Activated T-helper 1 cell treated with anti-CD3 and anti-CD28 coated beads, Interleukin-2, amount 50 U/mL, for 16 hours (primary cell): Measurements from ENCODE around the gene PHOX2A.
"Not testable (repeated sequence)": the region's sequence is repeated elsewhere in the genome, so short reads cannot be mapped to it uniquely, and the experiment has no call there.

Experiments
- DNase-seq, 2 donors: peaks; one replicate each; pipeline ENCODE4 v3.0.0-alpha.2; 2020; ENCODE audit warnings: low read depth in 1 of 2, low spot score in 1 of 2

PHOX2A gene

GRCh38 chr11:72223615-72224563, 20.1 kb downstream of the PHOX2A start:
- peak in 1 of 2 donors; percentile 49 for DNase-seq

DNA sequence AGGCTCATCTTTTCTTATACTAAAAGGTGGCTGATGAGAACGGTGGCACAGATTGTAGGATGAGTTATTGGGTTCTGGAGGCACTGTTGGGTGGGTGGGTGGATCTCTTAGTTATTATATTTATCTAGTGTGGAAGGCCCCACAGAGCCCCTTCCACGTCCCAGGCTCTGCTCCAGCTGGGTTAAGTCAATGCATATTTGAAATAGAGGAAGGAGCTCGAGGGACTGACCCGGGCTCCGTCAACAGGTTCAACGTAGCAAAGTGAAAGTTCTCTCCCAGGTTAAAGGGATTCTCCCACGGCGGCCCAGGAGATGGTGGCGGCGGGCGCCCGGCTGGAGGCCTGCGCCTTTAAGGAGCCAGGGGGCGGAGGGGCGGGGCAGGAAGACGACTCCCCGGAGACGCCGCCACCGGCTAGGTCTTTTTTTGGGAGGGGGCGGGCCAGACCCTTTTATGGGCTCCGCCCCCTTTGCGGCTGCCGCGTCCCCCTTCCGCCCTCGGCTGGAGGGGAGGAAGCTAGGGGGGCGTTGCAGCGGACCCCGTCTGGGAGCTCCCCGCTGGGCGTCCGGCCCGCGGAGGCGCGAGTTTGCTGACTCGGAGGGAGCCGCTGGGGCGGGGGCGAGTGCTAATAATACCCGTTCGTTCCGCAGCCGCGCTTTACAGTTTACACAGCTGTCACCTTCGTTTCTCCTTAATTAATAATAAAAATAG, 20.9 kb downstream of the PHOX2A start:
- DNase-seq: peak; percentile 88 to 90

- no peak for DNase-seq
These were observed 21.7 kb downstream of the PHOX2A start for GRCh38 chr11:72222106-72222891.

GRCh38 chr11:72221386-72222075, 22.4 kb downstream of the PHOX2A start:
- no peak for DNase-seq

DNA sequence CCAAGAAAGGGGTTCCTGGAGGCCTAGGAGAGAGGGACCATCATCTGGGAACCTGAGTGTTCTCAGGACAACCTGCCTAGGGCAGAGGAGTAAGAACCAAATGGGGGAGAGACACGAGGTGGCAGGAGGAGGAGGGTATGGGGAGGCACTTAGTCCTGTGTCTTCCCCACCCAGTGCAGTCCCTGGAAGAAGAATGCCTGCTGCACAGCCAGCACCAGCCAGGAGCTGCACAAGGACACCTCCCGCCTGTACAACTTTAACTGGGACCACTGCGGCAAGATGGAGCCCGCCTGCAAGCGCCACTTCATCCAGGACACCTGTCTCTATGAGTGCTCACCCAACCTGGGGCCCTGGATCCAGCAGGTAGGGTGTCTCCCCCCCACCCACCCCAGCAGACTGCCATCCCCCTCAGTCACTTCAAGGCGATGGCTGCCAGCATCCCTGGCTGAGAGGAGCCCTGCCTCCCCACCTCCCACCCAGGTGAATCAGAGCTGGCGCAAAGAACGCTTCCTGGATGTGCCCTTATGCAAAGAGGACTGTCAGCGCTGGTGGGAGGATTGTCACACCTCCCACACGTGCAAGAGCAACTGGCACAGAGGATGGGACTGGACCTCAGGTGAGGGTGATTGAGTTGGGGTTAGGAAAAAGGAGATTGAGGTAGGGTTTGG, 23.1 kb downstream of the PHOX2A start:
- DNase-seq: no peak

GRCh38 chr11:72218251-72218745, 25.7 kb downstream of the PHOX2A start:
- no peak for DNase-seq

GRCh38 chr11:72217841-72218240, 26.1 kb downstream of the PHOX2A start:
- DNase-seq: no peak

DNA sequence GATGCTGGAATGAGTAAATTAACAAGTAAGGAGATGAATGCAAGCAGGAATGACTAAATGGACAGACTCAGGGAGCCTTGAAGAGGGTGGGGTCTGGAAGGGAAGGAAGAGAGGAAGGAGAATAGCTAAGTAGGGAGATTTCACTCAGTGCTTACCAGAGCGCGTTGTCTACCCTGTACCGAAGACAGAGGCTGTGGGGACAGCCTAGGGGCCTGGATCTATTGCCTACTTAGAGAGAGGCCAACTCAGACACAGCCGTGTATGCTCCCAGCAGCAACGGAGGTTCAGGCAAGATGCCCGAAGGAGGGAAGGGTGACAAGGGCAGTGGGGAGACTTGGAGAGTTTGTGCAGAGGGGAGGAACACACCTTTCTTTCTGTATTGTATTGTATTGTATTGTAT, 27.3 kb downstream of the PHOX2A start, which contains the start of gene FOLR2:
FOLR2 (plus strand) TSS at position 157 of the 400 bp plus-strand sequence. CDS start 1,791 bp downstream, outside the sequence.
- no peak for DNase-seq

DNA sequence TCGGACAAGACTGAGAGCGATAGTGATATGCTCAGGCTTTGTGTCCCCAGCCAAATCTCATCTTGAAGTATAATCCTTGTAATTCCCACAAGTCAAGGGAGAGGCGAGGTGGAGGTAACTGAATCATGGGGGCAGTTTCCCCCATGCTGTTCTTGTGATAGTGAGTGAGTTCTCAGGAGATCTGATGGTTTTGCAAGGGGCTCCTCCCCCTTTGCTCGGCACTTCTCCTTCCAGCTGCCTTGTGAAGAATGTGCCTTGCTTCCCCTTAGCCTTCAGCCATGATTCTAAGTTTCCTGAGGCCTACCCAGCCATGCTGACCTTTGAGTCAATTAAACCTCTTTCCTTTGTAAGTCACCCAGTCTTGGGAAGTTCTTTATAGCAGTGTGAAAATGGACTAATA, 34.9 kb downstream of the PHOX2A start:
- DNase-seq: no peak

DNA sequence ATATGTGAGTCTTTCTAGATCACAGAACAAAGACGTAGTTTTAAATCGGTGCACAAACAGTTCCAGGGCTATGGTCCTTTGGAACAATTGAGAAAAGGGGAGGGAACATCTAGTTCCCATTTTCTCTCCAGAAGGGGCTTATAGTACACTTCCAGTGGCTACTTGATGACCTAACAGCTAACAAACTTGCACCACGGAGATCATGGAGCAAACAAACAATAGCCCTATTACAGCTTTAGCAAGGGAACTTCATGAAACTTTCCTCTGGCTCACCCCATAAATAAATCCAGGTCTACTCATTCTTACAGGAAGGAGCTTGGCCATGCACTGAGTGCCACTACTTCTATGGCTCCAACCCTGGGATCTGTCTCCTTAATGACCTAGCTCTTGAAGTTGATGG, 35.7 kb downstream of the PHOX2A start:
- no peak for DNase-seq

DNA sequence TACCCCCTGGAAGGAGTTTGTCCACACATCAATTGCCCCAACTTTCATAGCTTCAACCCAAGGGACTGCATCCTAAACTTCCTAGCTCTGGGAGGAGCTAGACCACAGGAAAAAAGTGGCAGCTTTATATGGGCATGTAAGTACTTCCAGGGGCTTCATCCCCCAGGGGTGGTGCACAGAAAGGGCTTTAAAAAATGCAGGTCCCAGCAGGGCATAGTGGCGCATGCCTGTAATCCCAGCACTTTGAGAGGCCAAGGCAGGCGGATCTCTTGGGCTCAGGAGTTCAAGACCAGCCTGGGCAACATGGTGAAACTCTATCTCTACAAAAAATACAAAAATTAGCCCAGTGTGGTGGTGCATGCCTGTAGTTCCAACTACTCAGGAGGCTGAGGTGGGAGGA, 37.2 kb downstream of the PHOX2A start:
- not testable (repeated sequence) for DNase-seq

- no peak for DNase-seq
These were observed 39.1 kb downstream of the PHOX2A start for GRCh38 chr11:72204886-72205285.

- DNase-seq: no peak
These were observed 40.8 kb downstream of the PHOX2A start for GRCh38 chr11:72203163-72203562.

GRCh38 chr11:72202571-72202970, 41.4 kb downstream of the PHOX2A start:
- no peak for DNase-seq

DNA sequence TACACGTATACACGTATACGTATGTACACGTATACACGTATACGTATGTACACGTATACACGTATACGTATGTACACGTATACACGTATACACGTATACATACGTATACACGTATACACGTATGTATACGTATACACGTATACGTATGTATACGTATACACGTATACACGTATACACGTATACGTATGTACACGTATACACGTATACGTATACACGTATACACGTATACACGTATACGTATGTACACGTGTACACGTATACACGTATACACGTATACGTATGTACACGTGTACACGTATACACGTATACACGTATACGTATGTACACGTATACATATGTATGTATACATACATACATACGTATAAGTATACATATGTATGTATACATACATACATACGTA, 42.5 kb downstream of the PHOX2A start:
- not testable (repeated sequence) for DNase-seq

DNA sequence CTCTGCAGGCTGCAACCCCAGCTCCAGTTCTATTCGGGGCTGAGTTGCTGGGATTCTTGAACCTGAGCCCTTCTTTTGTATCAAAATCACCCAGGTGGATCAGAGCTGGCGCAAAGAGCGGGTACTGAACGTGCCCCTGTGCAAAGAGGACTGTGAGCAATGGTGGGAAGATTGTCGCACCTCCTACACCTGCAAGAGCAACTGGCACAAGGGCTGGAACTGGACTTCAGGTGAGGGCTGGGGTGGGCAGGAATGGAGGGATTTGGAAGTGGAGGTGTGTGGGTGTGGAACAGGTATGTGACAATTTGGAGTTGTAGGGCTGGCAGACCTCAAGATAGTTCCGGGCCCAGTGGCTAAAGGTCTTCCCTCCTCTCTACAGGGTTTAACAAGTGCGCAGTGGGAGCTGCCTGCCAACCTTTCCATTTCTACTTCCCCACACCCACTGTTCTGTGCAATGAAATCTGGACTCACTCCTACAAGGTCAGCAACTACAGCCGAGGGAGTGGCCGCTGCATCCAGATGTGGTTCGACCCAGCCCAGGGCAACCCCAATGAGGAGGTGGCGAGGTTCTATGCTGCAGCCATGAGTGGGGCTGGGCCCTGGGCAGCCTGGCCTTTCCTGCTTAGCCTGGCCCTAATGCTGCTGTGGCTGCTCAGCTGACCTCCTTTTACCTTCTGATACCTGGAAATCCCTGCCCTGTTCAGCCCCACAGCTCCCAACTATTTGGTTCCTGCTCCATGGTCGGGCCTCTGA, 48.3 kb downstream of the PHOX2A start:
- DNase-seq: no peak

DNA sequence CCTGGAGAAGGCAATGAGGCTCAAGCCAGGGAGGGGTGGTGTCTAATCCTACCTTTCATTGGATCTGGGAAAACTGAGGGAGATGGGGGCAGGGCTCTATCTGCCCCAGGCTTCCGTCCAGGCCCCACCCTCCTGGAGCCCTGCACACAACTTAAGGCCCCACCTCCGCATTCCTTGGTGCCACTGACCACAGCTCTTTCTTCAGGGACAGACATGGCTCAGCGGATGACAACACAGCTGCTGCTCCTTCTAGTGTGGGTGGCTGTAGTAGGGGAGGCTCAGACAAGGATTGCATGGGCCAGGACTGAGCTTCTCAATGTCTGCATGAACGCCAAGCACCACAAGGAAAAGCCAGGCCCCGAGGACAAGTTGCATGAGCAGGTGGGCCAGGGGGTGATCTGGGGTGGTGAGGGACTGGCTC, 52.0 kb downstream of the PHOX2A start, which contains the start of gene FOLR1:
FOLR1 (plus strand) TSS at position 180 of the 421 bp plus-strand sequence; CDS start at position 214, 34 bp downstream.
- DNase-seq: no peak

- DNase-seq: no peak
These were observed 53.3 kb downstream of the PHOX2A start for GRCh38 chr11:72190631-72191071.
